Prostate gland (tissue), 2 donors: ENCODE data around the gene DNM3.

Source experiments
- CTCF ChIP-seq, 4 experiments: fragments of 200-600 bp in 2 of 4; fragments of 450-650 bp in 2 of 4; sonication (generic) in 2 of 4; IDR thresholded peaks; 1 replicate in 3 of 4; 2 replicates in 1 of 4; pipeline ENCODE4 v1.5.1; 2016 to 2019; ENCODE audit warnings: antibody characterized with exemption in 4 of 4, mild to moderate bottlenecking in 2 of 4, moderate library complexity in 2 of 4
- POLR2A ChIP-seq: fragments of 450-650 bp; IDR thresholded peaks from one replicate; pipeline ENCODE4 v1.6.1; 2016; ENCODE audit warnings: antibody characterized with exemption, mild to moderate bottlenecking
- POLR2AphosphoS5 ChIP-seq: sonication (generic); formaldehyde crosslinking; IDR thresholded peaks from one replicate; pipeline ENCODE4 v1.6.1; 2017; ENCODE audit warnings: antibody characterized with exemption

DNA sequence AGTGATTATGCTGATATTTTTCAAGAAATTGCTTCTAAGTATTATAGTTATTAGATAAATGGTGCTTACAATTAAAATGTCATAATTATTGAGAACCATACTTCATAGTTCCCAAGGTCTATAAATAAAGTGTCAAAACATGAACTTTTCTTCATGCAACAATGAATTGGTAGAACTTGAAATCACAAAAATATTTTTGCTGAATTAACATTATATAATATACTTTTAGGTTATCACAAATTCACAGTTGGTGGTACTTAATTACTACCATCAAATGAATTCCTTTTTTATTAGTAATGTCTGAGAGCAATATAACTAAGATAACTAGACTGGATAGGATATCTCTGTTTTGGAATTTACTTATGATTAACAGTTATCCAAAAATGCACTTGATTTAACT, 4.7 kb downstream of the DNM3 start:
- no peak for TF ChIP-seq CTCF (IDR thresholded peaks at IDR 0.05)
- TF ChIP-seq POLR2AphosphoS5, result no peak
- TF ChIP-seq POLR2A, result no peak
